HepG2 (cell line): ENCODE measurements around the gene HSDL2. TPM values are rescaled to one million over a fixed set of nuclear protein-coding genes. Genes with fewer than 3 reads are reported as not detected.

Experiments
- ATAC-seq: fragments of 200-7000 bp; cut with Tn5 transposase; 3 replicates; pipeline ENCODE4 v1.9.1; 2020; ENCODE audit warnings: mild to moderate bottlenecking, moderate library complexity
- BruUV-seq: library from RNA; stranded (reverse); fragments of 400-500 nt; replicated peaks from 2 replicates; lab custom pipeline; 2021; lab: Mats Ljungman, UMichigan
- CTCF ChIA-PET: fragments of 300-600 bp; formaldehyde crosslinking; extraction: SDS; loops from one replicate; lab custom pipeline; 2021; ENCODE audit warnings: low total read pairs, inconsistent platforms, low intra/inter-chr PET ratio; lab: Yijun Ruan, JAX
- POLR2A ChIA-PET: fragments of 350-600 bp; sonication (Branson Sonifier 250); formaldehyde crosslinking; loops from one replicate; lab custom pipeline; 2020; ENCODE audit warnings: antibody characterized with exemption, inconsistent platforms; lab: Yijun Ruan, JAX
- DNase-seq: peaks from one replicate; pipeline ENCODE4 v3.0.0-alpha.2; 2015; ENCODE audit warnings: low spot score
- FAIRE-seq: peaks from 3 replicates; lab custom pipeline; 2011; peaks lifted over from hg19 to GRCh38; lab: Jason Lieb, UNC
- H2AFZ ChIP-seq: one replicate; pipeline ENCODE4 v1.6.1; 2011; ENCODE audit warnings: low read length, inconsistent platforms
- H3K27ac ChIP-seq: fragments of 300-600 bp; 3 replicates; pipeline ENCODE4 v1.8.0; 2011; ENCODE audit warnings: mixed run types, mild to moderate bottlenecking, mixed read lengths, low read length, inconsistent platforms; ENCODE audit not compliant: insufficient read depth; ENCODE audit errors: extremely low read length
- H3K27me3 ChIP-seq, 2 experiments: fragments of 200-600 bp in 1 of 2; 2 replicates in 1 of 2; 3 replicates in 1 of 2; pipeline versions ENCODE4 v1.6.0 to v1.8.0; 2011; ENCODE audit warnings: low read length in 2 of 2, mild to moderate bottlenecking in 2 of 2, moderate library complexity in 2 of 2, inconsistent platforms in 1 of 2; ENCODE audit not compliant: insufficient read depth in 2 of 2, control insufficient read depth in 1 of 2
- H3K36me3 ChIP-seq, 2 experiments: fragments of 200-600 bp in 1 of 2; replicated peaks in 1 of 2; 2 replicates in 1 of 2; 3 replicates in 1 of 2; pipeline versions ENCODE4 v1.5.1 to v1.8.0; 2011; ENCODE audit warnings: low read length in 2 of 2, inconsistent platforms in 1 of 2; ENCODE audit not compliant: insufficient read depth in 2 of 2, control insufficient read depth in 1 of 2
- H3K4me1 ChIP-seq: 2 replicates; pipeline ENCODE4 v1.5.1; 2012; ENCODE audit warnings: low read length, inconsistent platforms; ENCODE audit not compliant: insufficient read depth
- H3K4me2 ChIP-seq: 2 replicates; pipeline ENCODE4 v1.6.0; 2011; ENCODE audit warnings: low read depth, low read length, inconsistent platforms
- H3K4me3 ChIP-seq, 3 experiments: fragments of 200-600 bp in 1 of 3; sonication (generic), shearing (Covaris generic) in 1 of 3; replicated peaks in 1 of 3; 2 replicates each; pipeline ENCODE4 v1.5.1; 2011 to 2016; ENCODE audit warnings: low read length in 3 of 3, inconsistent platforms in 2 of 3, low read depth in 2 of 3, mild to moderate bottlenecking in 2 of 3, control low read depth in 1 of 3, mixed read lengths in 1 of 3; ENCODE audit not compliant: insufficient read depth in 1 of 3
- H3K79me2 ChIP-seq: one replicate; pipeline ENCODE4 v1.6.1; 2011; ENCODE audit warnings: low read length, inconsistent platforms; ENCODE audit not compliant: insufficient read depth
- H3K9ac ChIP-seq: 2 replicates; pipeline ENCODE4 v1.6.0; 2011; ENCODE audit warnings: mild to moderate bottlenecking, low read depth, low read length, inconsistent platforms; ENCODE audit not compliant: insufficient read depth
- H3K9me3 ChIP-seq: 2 replicates; pipeline ENCODE4 v1.5.1; 2012; ENCODE audit warnings: mild to moderate bottlenecking, low read length
- H4K20me1 ChIP-seq: 2 replicates; pipeline ENCODE4 v1.6.0; 2011; ENCODE audit warnings: inconsistent platforms, mild to moderate bottlenecking, low read length, moderate library complexity; ENCODE audit not compliant: insufficient read depth
- ARID3A ChIP-seq: IDR thresholded peaks from 2 replicates; pipeline ENCODE4 v1.6.1; 2012; ENCODE audit warnings: low read depth, low read length, improper control_type of control experiment
- HMG20B ChIP-seq: conservative IDR thresholded peaks from 2 replicates; pipeline ENCODE4 v1.6.1; 2016; ENCODE audit warnings: missing genetic modification reagents, missing compliant biosample characterization
- HNF4A ChIP-seq: sonication (generic); formaldehyde crosslinking; IDR thresholded peaks from 2 replicates; pipeline ENCODE4 v1.4.0; 2020; ENCODE audit warnings: missing genetic modification reagents
- LBX2 ChIP-seq: sonication (generic); formaldehyde crosslinking; IDR thresholded peaks from 2 replicates; pipeline ENCODE4 v1.5.0; 2020; ENCODE audit warnings: missing genetic modification reagents, mild to moderate bottlenecking, borderline replicate concordance
- RBM22 ChIP-seq: fragments of 200-400 bp; formaldehyde crosslinking; optimal IDR thresholded peaks from 2 replicates; pipeline ENCODE3; 2017; ENCODE audit warnings: mild to moderate bottlenecking, low read length, moderate library complexity
- ZBTB33 ChIP-seq: sonication (generic); formaldehyde crosslinking; IDR thresholded peaks from 2 replicates; pipeline ENCODE4 v1.4.0; 2020; ENCODE audit warnings: missing genetic modification reagents
- ZMYM4 ChIP-seq: sonication (generic); formaldehyde crosslinking; IDR thresholded peaks from 2 replicates; pipeline ENCODE4 v1.8.1; 2023; ENCODE audit warnings: mild to moderate bottlenecking, missing genetic modification reagents
- WGBS: methylation state at CpG from one replicate; pipeline ENCODE4 v1.1.6; 2017; ENCODE audit warnings: low lambda C conversion rate; 5-methylcytosine and 5-hydroxymethylcytosine counted together
- in situ Hi-C: cut with HindIII; loops from 2 replicates; pipeline ENCODE4 v1.10.0; 2017; ENCODE audit warnings: low pct_unique_long_range_greater_than_20kb; ENCODE audit not compliant: extremely low pct_ligation_motif_present
- intact Hi-C: fragments of 100-400 bp; cut with micrococcal nuclease; formaldehyde crosslinking; loops from one replicate; pipeline ENCODE4 v1.10.0; 2022; ENCODE audit not compliant: unreplicated experiment
- polyA plus RNA-seq, 8 experiments: library from polyadenylated mRNA; depleted of rRNA in 3 of 8; stranded (reverse) in 7 of 8; unstranded in 1 of 8; fragments of >200 nt; fragmentation: Illumina TruSeq in 4 of 8; extraction: Trizol in 4 of 8; gene quantifications; 2 replicates each; pipeline versions ENCODE4 v1.2.1 to v1.2.3, GENCODE V29; 2011 to 2016; ENCODE audit warnings: low read depth in 4 of 8, missing spikeins in 1 of 8, mixed read lengths in 1 of 8; ENCODE audit not compliant: insufficient read depth in 1 of 8
- total RNA-seq, 5 experiments: library from RNA; depleted of rRNA; stranded (reverse); fragments of >200 nt; fragmentation: Illumina TruSeq; extraction: Trizol; gene quantifications; 2 replicates each; pipeline ENCODE4 v1.2.3, GENCODE V29; 2016; ENCODE audit warnings: low read depth in 1 of 5

Gene HSDL2
- total and polyA plus RNA-seq, 2 of the 13 experiments (the other 11 are each of a cell fraction or from before 2014, with no cell fraction given): 55.3 to 80.2 TPM

DNA sequence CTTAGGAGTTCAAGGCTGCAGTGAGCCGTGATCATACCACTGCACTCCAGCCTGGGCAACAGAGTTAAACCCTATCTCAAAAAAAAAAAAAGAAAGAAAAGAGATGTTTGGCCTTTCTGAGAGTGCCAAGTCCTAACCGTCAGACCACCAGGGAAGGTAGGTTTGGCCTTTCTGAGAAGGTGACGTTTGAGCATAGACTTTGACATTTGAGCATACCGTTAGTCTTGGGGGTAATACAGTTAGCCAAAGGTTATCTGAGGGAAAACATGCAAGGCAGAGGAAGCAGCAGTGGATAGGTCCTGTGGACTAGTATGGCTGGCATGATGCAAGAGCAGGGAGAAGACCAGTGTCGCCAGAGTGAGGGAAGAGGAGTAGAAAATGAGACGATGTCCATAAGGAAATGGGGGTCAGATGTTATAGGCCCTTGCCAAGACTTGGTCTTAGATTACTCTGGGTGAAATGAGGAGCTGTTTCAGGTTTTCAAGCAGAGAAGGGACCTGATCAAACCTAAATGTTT, 50.2 kb downstream of the HSDL2 start:
- no peak overlapping the region for H3K4me3 ChIP-seq
- no TSS peak for BruUV-seq
- no peak overlapping the region for H2AFZ ChIP-seq
- no peak overlapping the region for H3K27ac ChIP-seq
- in situ Hi-C loops: no loop called here
- no peaks in the 10 kb centered on the region for H3K4me1 ChIP-seq
- TF ChIP-seq ZMYM4 (peak; percentile 31; the same call in 1 of the 2 replicates), HNF4A (peak; percentile 7; the same call in 1 of the 2 replicates), LBX2 (no peak), ZBTB33 (CRISPR knock-in tag) (peak; percentile 58), HMG20B (no peak), RBM22 (peak; percentile 39), ARID3A (no peak)
- TF ChIP-seq, all 625 proteins: peak for 4
- Histone ChIP-seq H3K27me3 (no peaks in the 10 kb centered on the region), H3K9me3 (no peaks in the 10 kb centered on the region), H3K9ac (no peak overlapping the region), H3K4me2 (no peak overlapping the region), H3K36me3 (peaks cover 9 to 49% of the 10 kb centered on the region in 2 experiments), H3K79me2 (no peaks in the 10 kb centered on the region), H4K20me1 (0 out of 2 replicates have a peak, but pooled peaks cover 3% of the 10 kb centered on the region)
- ChIA-PET CTCF (no interaction called here), POLR2A (no interaction called here)
- FAIRE-seq (no peak), ATAC-seq (no peak), DNase-seq (peak; percentile 2)
- intact Hi-C loops: no loop called here
- WGBS: 90% methylated on average over 6 of the region's 6 CpGs
